HuH-7 (cell line): Measurements from ENCODE around the gene PLA2G2E.
"Not testable (repeated sequence)": the region's sequence is repeated elsewhere in the genome, so short reads cannot be mapped to it uniquely, and the experiment has no call there.

Source experiments
- DNase-seq: peaks from one replicate; pipeline ENCODE4 v3.0.0; 2011; ENCODE audit warnings: low spot score

Gene PLA2G2E

DNA sequence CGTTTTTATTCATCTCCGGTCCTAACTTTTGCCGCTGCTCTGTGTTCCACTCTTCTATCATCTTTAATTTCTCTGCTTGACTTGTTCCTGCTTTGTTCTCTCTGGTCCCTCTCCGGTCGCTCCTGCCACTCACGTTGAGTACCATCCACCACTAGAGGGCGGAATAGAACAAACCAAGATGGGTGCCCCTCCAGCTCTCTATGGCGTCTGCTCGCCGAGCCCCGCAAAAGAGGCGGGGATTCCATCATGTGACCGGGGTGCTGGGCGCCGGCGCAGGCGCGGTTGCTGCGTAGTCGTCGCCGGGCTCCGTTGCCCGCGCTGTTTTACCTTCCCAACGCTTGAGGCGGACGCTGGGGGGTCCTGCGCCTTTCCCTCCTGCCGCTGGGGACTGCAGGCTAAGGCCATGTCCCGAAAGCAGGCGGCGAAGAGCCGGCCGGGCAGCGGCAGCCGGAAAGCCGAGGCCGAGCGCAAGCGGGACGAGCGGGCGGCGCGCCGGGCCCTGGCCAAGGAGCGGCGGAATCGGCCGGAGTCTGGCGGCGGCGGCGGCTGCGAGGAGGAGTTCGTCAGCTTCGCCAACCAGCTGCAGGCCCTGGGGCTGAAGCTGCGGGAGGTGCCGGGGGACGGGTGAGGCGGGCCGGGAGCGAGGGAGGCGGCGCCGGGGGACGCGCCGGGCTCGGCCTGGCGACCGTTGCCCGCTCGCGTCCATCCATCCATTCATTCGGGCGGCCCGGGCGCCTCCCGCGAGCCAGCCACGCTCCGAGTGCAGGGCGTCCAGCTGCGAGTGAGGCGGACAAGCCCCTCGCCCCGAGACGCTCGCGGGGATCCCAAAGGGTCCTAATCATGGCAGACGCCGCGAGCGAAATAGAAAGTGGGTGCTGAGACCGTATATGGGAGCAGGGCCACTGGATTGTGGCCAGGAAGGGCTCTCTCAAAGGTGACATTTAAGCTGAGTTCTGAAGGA lies 41.0 kb downstream of the PLA2G2E start, which contains the start of gene OTUD3:
TSS of gene OTUD3 (plus strand) at position 285 of the 961 bp plus-strand sequence. CDS start at position 404, 119 bp downstream.
- DNase-seq: peak; percentile 90

DNA sequence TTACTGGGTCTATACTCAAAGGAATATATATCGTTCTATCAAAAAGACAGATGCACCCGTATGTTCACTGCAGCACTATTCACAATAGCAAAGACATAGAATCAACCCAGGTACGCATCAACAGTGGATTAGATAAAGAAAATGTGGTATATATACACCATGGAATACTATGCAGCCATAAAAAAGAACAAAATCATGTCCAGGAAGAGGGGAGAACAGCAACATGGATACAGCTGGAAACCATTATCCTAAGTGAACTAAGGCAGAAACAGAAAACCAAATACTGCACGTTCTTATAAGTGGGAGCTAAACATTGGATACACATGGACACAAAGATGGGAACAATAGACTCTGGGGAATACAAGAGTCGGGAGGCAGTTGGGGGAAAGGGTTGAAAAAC lies 42.6 kb downstream of the PLA2G2E start:
- not testable (repeated sequence) for DNase-seq

DNA sequence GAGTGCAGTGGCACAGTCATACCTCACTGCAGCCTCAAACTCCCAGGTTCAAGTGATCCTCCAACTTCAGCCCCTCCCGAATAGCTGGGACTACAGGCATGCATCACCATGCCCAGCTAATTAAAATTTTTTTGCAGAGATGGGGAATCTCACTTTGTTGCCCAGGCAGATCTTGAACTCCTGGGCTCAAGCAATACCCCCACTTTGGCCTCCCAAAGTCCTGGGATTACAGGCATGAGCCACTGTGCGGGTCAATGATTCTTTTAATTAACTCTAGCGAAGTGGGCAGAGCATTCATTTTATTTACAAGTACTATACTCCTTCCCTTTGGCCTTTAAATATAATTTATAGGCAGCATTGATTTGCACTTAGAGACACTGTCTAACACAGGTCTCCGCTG lies 43.8 kb downstream of the PLA2G2E start:
- DNase-seq: no peak

DNA sequence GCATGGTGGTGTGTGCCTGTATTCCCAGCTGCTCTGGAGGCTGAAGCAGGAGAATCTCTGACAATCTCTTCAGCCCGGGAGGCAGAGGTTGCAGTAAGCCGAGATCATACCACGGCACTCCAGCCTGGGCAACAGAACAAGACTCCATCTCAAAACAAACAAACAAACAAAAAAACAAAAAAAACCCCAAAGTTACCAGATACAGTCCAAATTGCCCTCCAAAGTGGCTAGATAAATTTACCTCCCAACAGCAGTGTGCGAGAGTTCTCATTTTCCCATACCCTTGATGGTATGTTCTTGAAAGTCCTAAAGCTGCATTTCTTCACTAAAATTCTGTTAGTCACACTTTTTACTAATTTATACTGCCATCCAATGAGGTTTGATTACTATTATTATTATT lies 44.2 kb downstream of the PLA2G2E start:
- no peak for DNase-seq

DNA sequence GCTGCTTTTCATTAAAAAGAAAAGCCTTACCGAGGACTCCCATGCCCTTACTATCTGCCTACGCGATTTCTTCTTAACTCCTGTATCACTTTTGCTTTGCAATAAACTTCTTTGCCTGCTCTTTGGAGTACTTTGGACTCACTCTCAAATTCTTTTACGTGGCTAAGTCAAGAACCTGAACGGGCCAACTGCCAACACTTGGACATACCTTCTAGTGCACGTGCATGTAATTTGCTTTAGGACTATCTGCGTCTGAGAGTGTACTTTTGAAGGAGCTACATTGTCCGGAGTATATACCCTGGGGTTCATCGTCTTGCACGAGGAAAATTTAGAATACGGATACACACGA lies 44.8 kb downstream of the PLA2G2E start:
- no peak for DNase-seq

DNA sequence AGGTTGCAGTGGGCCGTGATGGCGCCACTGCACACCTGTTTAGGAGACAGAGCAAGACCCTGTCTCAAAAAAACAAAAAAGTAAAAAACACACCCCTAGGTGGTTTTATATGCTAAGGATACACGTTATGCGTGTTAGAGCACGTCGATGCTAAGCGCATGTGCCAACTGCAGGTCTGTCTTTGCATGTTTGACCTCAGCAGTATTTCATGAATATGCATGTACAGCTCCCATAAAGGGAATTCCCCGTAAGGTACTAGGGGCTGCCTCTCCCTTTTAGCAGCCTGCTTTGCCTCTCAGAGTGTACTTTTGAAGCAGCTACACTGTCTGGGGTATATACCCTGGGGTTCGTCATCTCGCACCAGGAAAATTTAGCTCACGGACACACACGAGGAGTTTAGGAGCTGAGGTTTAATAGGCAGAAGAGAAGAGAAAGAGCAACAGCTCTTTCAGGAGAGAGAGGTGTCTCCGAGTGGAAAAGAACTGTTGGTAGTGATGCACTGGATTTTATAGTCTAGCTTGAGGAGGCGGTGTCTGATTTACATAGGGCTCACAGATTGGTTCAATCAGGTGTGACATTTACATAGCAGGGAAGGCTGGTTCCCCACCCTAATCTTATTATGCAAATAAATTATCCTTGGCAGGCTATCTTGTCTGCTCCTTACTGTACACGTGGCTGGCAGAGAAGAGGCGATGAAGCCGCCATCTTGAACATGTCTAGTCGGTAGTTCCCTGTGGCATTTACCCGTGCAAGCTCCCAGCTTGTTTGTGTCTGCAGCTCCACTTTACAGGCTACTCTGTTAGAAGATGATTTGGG lies 45.4 kb downstream of the PLA2G2E start:
- DNase-seq: no peak

DNA sequence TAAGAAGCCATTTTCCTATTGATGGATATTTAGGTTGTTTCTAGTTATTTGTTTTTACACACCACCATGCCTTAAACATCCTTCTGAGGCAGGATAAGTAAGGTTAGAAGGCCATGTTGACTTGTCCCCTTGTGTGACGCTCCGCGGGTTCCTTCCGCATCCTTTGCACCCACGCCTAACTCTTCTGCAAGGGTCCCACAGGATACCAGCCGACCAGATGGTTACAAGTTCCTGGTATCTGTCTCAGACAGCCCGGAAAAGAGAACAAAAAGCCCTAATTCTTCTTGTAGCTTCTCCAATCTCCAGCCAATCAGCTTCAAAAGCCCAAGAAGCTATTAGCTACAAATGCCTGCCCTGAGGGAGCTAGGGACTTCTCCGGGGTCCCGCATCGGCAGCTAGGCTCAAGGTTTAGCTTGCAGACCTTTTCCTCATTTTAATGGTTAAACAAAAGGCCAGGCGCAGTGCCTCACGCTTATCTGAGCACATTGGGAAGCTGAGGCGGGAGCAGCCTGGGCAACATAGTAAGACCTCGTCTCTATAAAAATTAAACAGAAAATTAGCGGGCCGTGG lies 46.2 kb downstream of the PLA2G2E start:
- no peak for DNase-seq

DNA sequence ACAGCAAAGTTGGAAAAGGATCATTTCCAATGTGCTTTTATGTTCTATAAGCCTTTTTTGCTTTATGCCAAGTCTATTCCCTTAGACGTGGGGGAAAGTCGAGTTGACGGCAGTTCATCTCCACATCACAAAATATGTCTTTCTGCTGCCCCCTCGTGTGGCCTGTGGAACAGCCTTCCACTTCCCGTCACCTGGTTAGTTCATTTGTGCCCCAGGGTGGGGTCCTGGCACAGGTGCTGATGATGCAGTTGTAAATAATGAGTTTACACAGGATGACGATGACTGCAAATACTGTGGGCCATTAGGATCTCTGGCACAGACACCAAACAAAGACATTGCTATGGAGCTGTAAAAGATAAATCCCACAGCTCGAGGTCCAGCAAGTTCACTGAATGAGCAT lies 51.2 kb downstream of the PLA2G2E start:
- DNase-seq: no peak
